ENCODE results near the gene NFATC2. TPM values are rescaled to one million over a fixed set of nuclear protein-coding genes. Genes with fewer than 3 reads are reported as not detected.

Gene NFATC2
- total and polyA plus RNA-seq, 2 experiments from 2014 or later = 0.52 to 0.59 TPM

- TF ChIP-seq, protein P1, sequence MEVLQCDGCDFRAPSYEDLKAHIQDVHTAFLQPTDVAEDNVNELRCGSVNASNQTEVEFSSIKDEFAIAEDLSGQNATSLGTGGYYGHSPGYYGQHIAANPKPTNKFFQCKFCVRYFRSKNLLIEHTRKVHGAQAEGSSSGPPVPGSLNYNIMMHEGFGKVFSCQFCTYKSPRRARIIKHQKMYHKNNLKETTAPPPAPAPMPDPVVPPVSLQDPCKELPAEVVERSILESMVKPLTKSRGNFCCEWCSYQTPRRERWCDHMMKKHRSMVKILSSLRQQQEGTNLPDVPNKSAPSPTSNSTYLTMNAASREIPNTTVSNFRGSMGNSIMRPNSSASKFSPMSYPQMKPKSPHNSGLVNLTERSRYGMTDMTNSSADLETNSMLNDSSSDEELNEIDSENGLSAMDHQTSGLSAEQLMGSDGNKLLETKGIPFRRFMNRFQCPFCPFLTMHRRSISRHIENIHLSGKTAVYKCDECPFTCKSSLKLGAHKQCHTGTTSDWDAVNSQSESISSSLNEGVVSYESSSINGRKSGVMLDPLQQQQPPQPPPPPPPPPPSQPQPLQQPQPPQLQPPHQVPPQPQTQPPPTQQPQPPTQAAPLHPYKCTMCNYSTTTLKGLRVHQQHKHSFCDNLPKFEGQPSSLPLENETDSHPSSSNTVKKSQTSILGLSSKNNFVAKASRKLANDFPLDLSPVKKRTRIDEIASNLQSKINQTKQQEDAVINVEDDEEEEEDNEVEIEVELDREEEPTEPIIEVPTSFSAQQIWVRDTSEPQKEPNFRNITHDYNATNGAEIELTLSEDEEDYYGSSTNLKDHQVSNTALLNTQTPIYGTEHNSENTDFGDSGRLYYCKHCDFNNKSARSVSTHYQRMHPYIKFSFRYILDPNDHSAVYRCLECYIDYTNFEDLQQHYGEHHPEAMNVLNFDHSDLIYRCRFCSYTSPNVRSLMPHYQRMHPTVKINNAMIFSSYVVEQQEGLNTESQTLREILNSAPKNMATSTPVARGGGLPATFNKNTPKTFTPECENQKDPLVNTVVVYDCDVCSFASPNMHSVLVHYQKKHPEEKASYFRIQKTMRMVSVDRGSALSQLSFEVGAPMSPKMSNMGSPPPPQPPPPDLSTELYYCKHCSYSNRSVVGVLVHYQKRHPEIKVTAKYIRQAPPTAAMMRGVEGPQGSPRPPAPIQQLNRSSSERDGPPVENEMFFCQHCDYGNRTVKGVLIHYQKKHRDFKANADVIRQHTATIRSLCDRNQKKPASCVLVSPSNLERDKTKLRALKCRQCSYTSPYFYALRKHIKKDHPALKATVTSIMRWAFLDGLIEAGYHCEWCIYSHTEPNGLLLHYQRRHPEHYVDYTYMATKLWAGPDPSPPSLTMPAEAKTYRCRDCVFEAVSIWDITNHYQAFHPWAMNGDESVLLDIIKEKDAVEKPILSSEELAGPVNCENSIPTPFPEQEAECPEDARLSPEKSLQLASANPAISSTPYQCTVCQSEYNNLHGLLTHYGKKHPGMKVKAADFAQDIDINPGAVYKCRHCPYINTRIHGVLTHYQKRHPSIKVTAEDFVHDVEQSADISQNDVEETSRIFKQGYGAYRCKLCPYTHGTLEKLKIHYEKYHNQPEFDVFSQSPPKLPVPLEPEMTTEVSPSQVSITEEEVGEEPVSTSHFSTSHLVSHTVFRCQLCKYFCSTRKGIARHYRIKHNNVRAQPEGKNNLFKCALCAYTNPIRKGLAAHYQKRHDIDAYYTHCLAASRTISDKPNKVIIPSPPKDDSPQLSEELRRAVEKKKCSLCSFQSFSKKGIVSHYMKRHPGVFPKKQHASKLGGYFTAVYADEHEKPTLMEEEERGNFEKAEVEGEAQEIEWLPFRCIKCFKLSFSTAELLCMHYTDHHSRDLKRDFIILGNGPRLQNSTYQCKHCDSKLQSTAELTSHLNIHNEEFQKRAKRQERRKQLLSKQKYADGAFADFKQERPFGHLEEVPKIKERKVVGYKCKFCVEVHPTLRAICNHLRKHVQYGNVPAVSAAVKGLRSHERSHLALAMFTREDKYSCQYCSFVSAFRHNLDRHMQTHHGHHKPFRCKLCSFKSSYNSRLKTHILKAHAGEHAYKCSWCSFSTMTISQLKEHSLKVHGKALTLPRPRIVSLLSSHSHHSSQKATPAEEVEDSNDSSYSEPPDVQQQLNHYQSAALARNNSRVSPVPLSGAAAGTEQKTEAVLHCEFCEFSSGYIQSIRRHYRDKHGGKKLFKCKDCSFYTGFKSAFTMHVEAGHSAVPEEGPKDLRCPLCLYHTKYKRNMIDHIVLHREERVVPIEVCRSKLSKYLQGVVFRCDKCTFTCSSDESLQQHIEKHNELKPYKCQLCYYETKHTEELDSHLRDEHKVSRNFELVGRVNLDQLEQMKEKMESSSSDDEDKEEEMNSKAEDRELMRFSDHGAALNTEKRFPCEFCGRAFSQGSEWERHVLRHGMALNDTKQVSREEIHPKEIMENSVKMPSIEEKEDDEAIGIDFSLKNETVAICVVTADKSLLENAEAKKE (CRISPR knock-in tag; IDR thresholded peaks at IDR 0.05) = no peak
- TF ChIP-seq ZNF114 (CRISPR knock-in tag; IDR thresholded peaks at IDR 0.05) (no peak), STAT1 (IDR thresholded peaks at IDR 0.05; ENCODE audit: unreplicated experiment) (no peak), POLR2AphosphoS5 (IDR thresholded peaks at IDR 0.05; ENCODE audit: low read depth) (no peak), NANOG (IDR thresholded peaks at IDR 0.05; ENCODE audit: borderline replicate concordance) (no peak), JUNB (IDR thresholded peaks at IDR 0.05; ENCODE audit: unreplicated experiment) (no peak), EZH2phosphoT487 (IDR thresholded peaks at IDR 0.05; ENCODE audit: unreplicated experiment) (no peak)
- TF ChIP-seq, protein P2, sequence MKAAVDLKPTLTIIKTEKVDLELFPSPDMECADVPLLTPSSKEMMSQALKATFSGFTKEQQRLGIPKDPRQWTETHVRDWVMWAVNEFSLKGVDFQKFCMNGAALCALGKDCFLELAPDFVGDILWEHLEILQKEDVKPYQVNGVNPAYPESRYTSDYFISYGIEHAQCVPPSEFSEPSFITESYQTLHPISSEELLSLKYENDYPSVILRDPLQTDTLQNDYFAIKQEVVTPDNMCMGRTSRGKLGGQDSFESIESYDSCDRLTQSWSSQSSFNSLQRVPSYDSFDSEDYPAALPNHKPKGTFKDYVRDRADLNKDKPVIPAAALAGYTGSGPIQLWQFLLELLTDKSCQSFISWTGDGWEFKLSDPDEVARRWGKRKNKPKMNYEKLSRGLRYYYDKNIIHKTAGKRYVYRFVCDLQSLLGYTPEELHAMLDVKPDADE (IDR thresholded peaks at IDR 0.05) = no peak
Observed at GRCh38 chr20:51338692-51339440, 203.7 kb downstream of the NFATC2 start (continued).
